Stomach smooth muscle (tissue), 2 donors: ENCODE data around the gene POU2F3.

Experiments used
- H3K27ac ChIP-seq: one replicate; pipeline ENCODE4 v1.7.0; 2013; ENCODE audit warnings: mild to moderate bottlenecking, low read length, inconsistent platforms
- H3K27me3 ChIP-seq, 2 donors: one replicate each; pipeline ENCODE4 v1.7.0; 2013; ENCODE audit warnings: low read length in 2 of 2; ENCODE audit not compliant: insufficient read depth in 2 of 2, control insufficient read depth in 1 of 2
- H3K36me3 ChIP-seq, 2 donors: one replicate each; pipeline ENCODE4 v1.7.0; 2013; ENCODE audit warnings: low read length in 2 of 2; ENCODE audit not compliant: control insufficient read depth in 2 of 2, insufficient read depth in 2 of 2
- H3K4me1 ChIP-seq: one replicate; pipeline ENCODE4 v1.7.0; 2013; ENCODE audit warnings: low read length; ENCODE audit not compliant: control insufficient read depth, insufficient read depth
- H3K4me3 ChIP-seq, 2 donors: one replicate each; pipeline ENCODE4 v1.7.0; 2013; ENCODE audit warnings: low read length in 2 of 2
- H3K9ac ChIP-seq, 2 donors: one replicate each; pipeline ENCODE4 v1.7.0; 2013; ENCODE audit warnings: low read length in 2 of 2, mild to moderate bottlenecking in 1 of 2
- H3K9me3 ChIP-seq, 2 donors: one replicate each; pipeline ENCODE4 v1.7.0; 2013; ENCODE audit warnings: low read length in 2 of 2; ENCODE audit not compliant: control insufficient read depth in 2 of 2
- donor health status: healthy.
- donor health status: Pancreatic carcinoma.

The POU2F3 gene

GRCh38 chr11:120254788-120255518 is 15.0 kb downstream of the POU2F3 start:
- Histone ChIP-seq H3K27ac (no peak overlapping the region), H3K4me3 (no peak overlapping the region), H3K9me3 (no peaks in the 10 kb centered on the region), H3K36me3 (no peaks in the 10 kb centered on the region), H3K4me1 (no peaks in the 10 kb centered on the region), H3K9ac (no peak overlapping the region), H3K27me3 (peaks cover 34 to 45% of the 10 kb centered on the region in 2 donors)

GRCh38 chr11:120255519-120255866 is 15.6 kb downstream of the POU2F3 start:
- H3K27ac ChIP-seq, result no peak overlapping the region
- no peaks in the 10 kb centered on the region for H3K4me1 ChIP-seq
- peaks cover 34 to 41% of the 10 kb centered on the region in 2 donors for H3K27me3 ChIP-seq
- no peaks in the 10 kb centered on the region for H3K36me3 ChIP-seq
- H3K9me3 ChIP-seq, result no peaks in the 10 kb centered on the region
- H3K4me3 ChIP-seq, result no peak overlapping the region
- no peak overlapping the region for H3K9ac ChIP-seq

GRCh38 chr11:120256178-120256577 is 16.2 kb downstream of the POU2F3 start:
- Histone ChIP-seq H3K36me3 (no peaks in the 10 kb centered on the region), H3K27ac (no peak overlapping the region), H3K27me3 (peaks cover 34 to 41% of the 10 kb centered on the region in 2 donors)

GRCh38 chr11:120256779-120257178 is 16.8 kb downstream of the POU2F3 start:
- Histone ChIP-seq H3K9me3 (no peaks in the 10 kb centered on the region), H3K4me3 (no peak overlapping the region), H3K27ac (no peak overlapping the region), H3K9ac (no peak overlapping the region), H3K4me1 (no peaks in the 10 kb centered on the region), H3K36me3 (no peaks in the 10 kb centered on the region), H3K27me3 (peaks cover 34 to 41% of the 10 kb centered on the region in 2 donors)

More at GRCh38 chr11:120256178-120256577, 16.2 kb downstream of the POU2F3 start:
- no peak overlapping the region for H3K9ac ChIP-seq
- no peaks in the 10 kb centered on the region for H3K9me3 ChIP-seq
- no peaks in the 10 kb centered on the region for H3K4me1 ChIP-seq
- H3K4me3 ChIP-seq, result no peak overlapping the region

- H3K4me1 ChIP-seq, result no peaks in the 10 kb centered on the region
- peaks cover 34 to 41% of the 10 kb centered on the region in 2 donors for H3K27me3 ChIP-seq
- H3K4me3 ChIP-seq, result no peak overlapping the region
- no peak overlapping the region for H3K27ac ChIP-seq
- H3K9me3 ChIP-seq, result no peaks in the 10 kb centered on the region
- H3K36me3 ChIP-seq, result no peaks in the 10 kb centered on the region
- H3K9ac ChIP-seq, result no peak overlapping the region
These were observed 17.4 kb downstream of the POU2F3 start for GRCh38 chr11:120257346-120257745.

- Histone ChIP-seq H3K36me3 (no peaks in the 10 kb centered on the region), H3K27ac (no peak overlapping the region), H3K4me3 (no peak overlapping the region), H3K4me1 (no peaks in the 10 kb centered on the region), H3K9ac (no peak overlapping the region), H3K9me3 (no peaks in the 10 kb centered on the region), H3K27me3 (peaks cover 30 to 36% of the 10 kb centered on the region in 2 donors)
These were observed 18.7 kb downstream of the POU2F3 start for GRCh38 chr11:120258661-120259060.

GRCh38 chr11:120259241-120259640 is 19.3 kb downstream of the POU2F3 start:
- Histone ChIP-seq H3K4me1 (no peaks in the 10 kb centered on the region), H3K4me3 (no peak overlapping the region), H3K36me3 (no peaks in the 10 kb centered on the region), H3K9ac (no peak overlapping the region), H3K9me3 (no peaks in the 10 kb centered on the region), H3K27me3 (peaks cover 29 to 34% of the 10 kb centered on the region in 2 donors), H3K27ac (no peak overlapping the region)

GRCh38 chr11:120259988-120260565 is 20.1 kb downstream of the POU2F3 start:
- H3K4me1 ChIP-seq, result no peaks in the 10 kb centered on the region
- H3K9me3 ChIP-seq, result no peaks in the 10 kb centered on the region
- peaks cover 23 to 27% of the 10 kb centered on the region in 2 donors for H3K27me3 ChIP-seq
- no peak overlapping the region for H3K4me3 ChIP-seq
- H3K9ac ChIP-seq, result no peak overlapping the region
- H3K27ac ChIP-seq, result no peak overlapping the region
- H3K36me3 ChIP-seq, result no peaks in the 10 kb centered on the region

GRCh38 chr11:120260616-120261015 is 20.7 kb downstream of the POU2F3 start:
- Histone ChIP-seq H3K9me3 (no peaks in the 10 kb centered on the region), H3K27ac (no peak overlapping the region), H3K4me1 (no peaks in the 10 kb centered on the region), H3K4me3 (no peak overlapping the region), H3K27me3 (peaks cover 21 to 22% of the 10 kb centered on the region in 2 donors), H3K9ac (no peak overlapping the region), H3K36me3 (no peaks in the 10 kb centered on the region)

GRCh38 chr11:120261321-120261720 is 21.4 kb downstream of the POU2F3 start:
- H3K36me3 ChIP-seq, result no peaks in the 10 kb centered on the region
- H3K9ac ChIP-seq, result no peak overlapping the region
- no peak overlapping the region for H3K27ac ChIP-seq
- no peaks in the 10 kb centered on the region for H3K4me1 ChIP-seq
- no peaks in the 10 kb centered on the region for H3K9me3 ChIP-seq
- H3K4me3 ChIP-seq, result no peak overlapping the region
- peaks cover 16 to 19% of the 10 kb centered on the region in 2 donors for H3K27me3 ChIP-seq

GRCh38 chr11:120261931-120262330 is 22.0 kb downstream of the POU2F3 start:
- H3K9me3 ChIP-seq, result no peaks in the 10 kb centered on the region
- H3K36me3 ChIP-seq, result no peaks in the 10 kb centered on the region
- no peak overlapping the region for H3K9ac ChIP-seq
- peaks cover 13 to 20% of the 10 kb centered on the region in 2 donors for H3K27me3 ChIP-seq
- H3K4me1 ChIP-seq, result no peaks in the 10 kb centered on the region
- no peak overlapping the region for H3K27ac ChIP-seq
- H3K4me3 ChIP-seq, result no peak overlapping the region
